Panc1 (cell line): Measurements from ENCODE around the gene TMED4.

Source experiments
- CTCF ChIP-seq: fragments of 450-650 bp; IDR thresholded peaks from 2 replicates; pipeline ENCODE4 v1.5.1; 2017; ENCODE audit warnings: mild to moderate bottlenecking
- POLR2AphosphoS5 ChIP-seq: IDR thresholded peaks from 2 replicates; pipeline ENCODE4 v1.6.1; 2012; ENCODE audit warnings: mild to moderate bottlenecking, low read depth, low read length, moderate library complexity
- TF ChIP-seq, protein P1 (sequence below), 2 experiments: IDR thresholded peaks; 2 replicates each; pipeline ENCODE4 v1.6.1; 2011 to 2012; ENCODE audit warnings: low read depth in 2 of 2, control low read depth in 1 of 2, low read length in 1 of 2, mild to moderate bottlenecking in 1 of 2, moderate library complexity in 1 of 2; ENCODE audit not compliant: insufficient read depth in 1 of 2

DNA sequence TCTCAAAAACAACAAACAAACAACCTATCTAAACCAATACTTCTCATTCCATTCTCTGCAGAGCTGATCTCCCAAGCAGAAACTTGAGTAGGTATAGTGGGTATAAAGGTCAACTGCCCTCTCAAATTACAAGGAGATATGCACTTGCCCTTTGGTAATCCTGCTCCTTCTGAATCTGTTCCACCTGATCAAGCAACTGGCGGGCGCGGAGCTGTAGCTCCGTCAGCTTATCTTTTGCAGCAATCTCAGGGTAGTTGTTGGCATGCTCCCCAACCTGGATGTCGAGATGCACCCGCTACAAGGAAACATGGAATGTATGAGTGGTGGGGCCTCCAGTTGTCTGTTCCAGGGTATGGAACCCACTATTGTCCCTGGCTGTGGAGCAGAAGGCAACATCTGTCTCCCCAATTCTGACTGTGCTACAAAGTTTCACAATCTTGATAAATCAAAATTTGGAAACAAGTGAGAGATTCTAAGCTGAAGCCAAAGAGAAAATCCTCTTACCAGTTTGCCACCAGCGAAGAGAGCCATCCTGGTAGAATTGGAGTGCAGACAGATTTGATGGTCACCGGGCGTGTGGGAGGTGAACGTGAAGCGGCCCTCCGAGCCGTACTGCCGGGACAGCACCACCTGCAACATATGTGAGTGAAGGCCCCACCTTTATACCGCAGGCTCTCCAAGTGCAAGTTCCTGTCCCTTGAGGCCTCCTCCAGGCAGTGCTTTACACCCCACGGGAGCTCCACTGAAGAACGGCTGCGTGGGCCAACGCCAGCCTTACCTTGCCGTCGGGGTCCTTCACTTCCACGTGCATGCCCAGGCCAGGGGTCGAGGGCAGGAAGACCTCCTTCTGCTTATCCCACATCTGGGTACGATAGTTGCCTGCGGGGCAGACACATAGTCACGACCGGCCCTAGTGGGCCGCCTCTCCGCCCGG lies 819 bp downstream of the TMED4 start:
- no peak for TF ChIP-seq POLR2AphosphoS5
- no peak for TF ChIP-seq CTCF
- TF ChIP-seq, protein P1, sequence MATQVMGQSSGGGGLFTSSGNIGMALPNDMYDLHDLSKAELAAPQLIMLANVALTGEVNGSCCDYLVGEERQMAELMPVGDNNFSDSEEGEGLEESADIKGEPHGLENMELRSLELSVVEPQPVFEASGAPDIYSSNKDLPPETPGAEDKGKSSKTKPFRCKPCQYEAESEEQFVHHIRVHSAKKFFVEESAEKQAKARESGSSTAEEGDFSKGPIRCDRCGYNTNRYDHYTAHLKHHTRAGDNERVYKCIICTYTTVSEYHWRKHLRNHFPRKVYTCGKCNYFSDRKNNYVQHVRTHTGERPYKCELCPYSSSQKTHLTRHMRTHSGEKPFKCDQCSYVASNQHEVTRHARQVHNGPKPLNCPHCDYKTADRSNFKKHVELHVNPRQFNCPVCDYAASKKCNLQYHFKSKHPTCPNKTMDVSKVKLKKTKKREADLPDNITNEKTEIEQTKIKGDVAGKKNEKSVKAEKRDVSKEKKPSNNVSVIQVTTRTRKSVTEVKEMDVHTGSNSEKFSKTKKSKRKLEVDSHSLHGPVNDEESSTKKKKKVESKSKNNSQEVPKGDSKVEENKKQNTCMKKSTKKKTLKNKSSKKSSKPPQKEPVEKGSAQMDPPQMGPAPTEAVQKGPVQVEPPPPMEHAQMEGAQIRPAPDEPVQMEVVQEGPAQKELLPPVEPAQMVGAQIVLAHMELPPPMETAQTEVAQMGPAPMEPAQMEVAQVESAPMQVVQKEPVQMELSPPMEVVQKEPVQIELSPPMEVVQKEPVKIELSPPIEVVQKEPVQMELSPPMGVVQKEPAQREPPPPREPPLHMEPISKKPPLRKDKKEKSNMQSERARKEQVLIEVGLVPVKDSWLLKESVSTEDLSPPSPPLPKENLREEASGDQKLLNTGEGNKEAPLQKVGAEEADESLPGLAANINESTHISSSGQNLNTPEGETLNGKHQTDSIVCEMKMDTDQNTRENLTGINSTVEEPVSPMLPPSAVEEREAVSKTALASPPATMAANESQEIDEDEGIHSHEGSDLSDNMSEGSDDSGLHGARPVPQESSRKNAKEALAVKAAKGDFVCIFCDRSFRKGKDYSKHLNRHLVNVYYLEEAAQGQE (IDR thresholded peaks at IDR 0.05; ENCODE audit: insufficient read depth in 1 of 2, low read depth in 2 of 2, low read length in 1 of 2): no peak
